DND-41 (cell line): ENCODE measurements around the gene HOXD4.

Source experiments
- ATAC-seq: fragments of 200-7000 bp; cut with Tn5 transposase; 3 replicates; pipeline ENCODE4 v1.9.1; 2021; ENCODE audit warnings: low read depth; ENCODE audit not compliant: insufficient read depth
- DNase-seq: peaks from one replicate; pipeline ENCODE4 v3.0.0-alpha.2; 2020
- H2AFZ ChIP-seq: 2 replicates; pipeline ENCODE4 v1.6.0; 2012; ENCODE audit warnings: low read depth, low read length
- H3K27ac ChIP-seq: 2 replicates; pipeline ENCODE4 v1.5.1; 2012; ENCODE audit warnings: low read length, inconsistent platforms
- H3K27me3 ChIP-seq: fragments of 200-600 bp; sonication (generic); 2 replicates; pipeline ENCODE4 v1.6.0; 2012; ENCODE audit warnings: low read length, mild to moderate bottlenecking, inconsistent platforms; ENCODE audit not compliant: insufficient read depth, poor library complexity
- H3K36me3 ChIP-seq: 2 replicates; pipeline ENCODE4 v1.5.1; 2012; ENCODE audit warnings: low read length, inconsistent platforms; ENCODE audit not compliant: insufficient read depth
- H3K4me1 ChIP-seq: 2 replicates; pipeline ENCODE4 v1.5.1; 2012; ENCODE audit warnings: mild to moderate bottlenecking, low read length; ENCODE audit not compliant: insufficient read depth
- H3K4me2 ChIP-seq: 2 replicates; pipeline ENCODE4 v1.6.0; 2012; ENCODE audit warnings: mild to moderate bottlenecking, moderate library complexity, low read length, inconsistent platforms; ENCODE audit not compliant: insufficient read depth
- H3K4me3 ChIP-seq, 2 experiments: fragments of 200-600 bp in 1 of 2; shearing (Covaris generic) in 1 of 2; 2 replicates each; pipeline ENCODE4 v1.5.1; 2012 to 2016; ENCODE audit warnings: inconsistent platforms in 2 of 2, low read length in 2 of 2, mild to moderate bottlenecking in 2 of 2, low read depth in 1 of 2, moderate library complexity in 1 of 2
- H3K79me2 ChIP-seq: 2 replicates; pipeline ENCODE4 v1.6.0; 2012; ENCODE audit warnings: low read length, inconsistent platforms; ENCODE audit not compliant: insufficient read depth
- H3K9ac ChIP-seq: 2 replicates; pipeline ENCODE4 v1.6.0; 2012; ENCODE audit warnings: low read depth, mild to moderate bottlenecking, inconsistent platforms, low read length, moderate library complexity
- H3K9me3 ChIP-seq: 2 replicates; pipeline ENCODE4 v1.5.1; 2012; ENCODE audit warnings: low read length, moderate library complexity, mild to moderate bottlenecking, inconsistent platforms; ENCODE audit not compliant: insufficient read depth, severe bottlenecking
- H4K20me1 ChIP-seq: 2 replicates; pipeline ENCODE4 v1.6.0; 2012; ENCODE audit warnings: low read length; ENCODE audit not compliant: insufficient read depth
- CTCF ChIP-seq: IDR thresholded peaks from 2 replicates; pipeline ENCODE4 v1.5.1; 2012; ENCODE audit warnings: borderline replicate concordance, low read length, moderate library complexity, mild to moderate bottlenecking; ENCODE audit not compliant: poor library complexity, severe bottlenecking; ENCODE audit errors: extremely low read depth
- EZH2 ChIP-seq: IDR thresholded peaks from 3 replicates; pipeline ENCODE4 v1.6.1; 2012; ENCODE audit warnings: borderline replicate concordance, low read depth, mild to moderate bottlenecking, moderate library complexity, low read length, inconsistent platforms; ENCODE audit not compliant: severe bottlenecking

HOXD4 gene

GRCh38 chr2:176152350-176153181, 1.2 kb downstream of the HOXD4 start:
- Histone ChIP-seq H3K4me2 (no peak overlapping the region), H2AFZ (no peak overlapping the region), H3K27ac (no peak overlapping the region), H3K79me2 (no peaks in the 10 kb centered on the region), H3K9me3 (no peaks in the 10 kb centered on the region), H3K27me3 (peaks cover 4% of the 10 kb centered on the region), H3K9ac (no peak overlapping the region), H3K4me1 (no peaks in the 10 kb centered on the region), H3K36me3 (no peaks in the 10 kb centered on the region), H3K4me3 (no peak overlapping the region), H4K20me1 (no peaks in the 10 kb centered on the region)
- ATAC-seq = no peak
- no peak for DNase-seq
- no peak for TF ChIP-seq CTCF
- TF ChIP-seq EZH2 = no peak

DNA sequence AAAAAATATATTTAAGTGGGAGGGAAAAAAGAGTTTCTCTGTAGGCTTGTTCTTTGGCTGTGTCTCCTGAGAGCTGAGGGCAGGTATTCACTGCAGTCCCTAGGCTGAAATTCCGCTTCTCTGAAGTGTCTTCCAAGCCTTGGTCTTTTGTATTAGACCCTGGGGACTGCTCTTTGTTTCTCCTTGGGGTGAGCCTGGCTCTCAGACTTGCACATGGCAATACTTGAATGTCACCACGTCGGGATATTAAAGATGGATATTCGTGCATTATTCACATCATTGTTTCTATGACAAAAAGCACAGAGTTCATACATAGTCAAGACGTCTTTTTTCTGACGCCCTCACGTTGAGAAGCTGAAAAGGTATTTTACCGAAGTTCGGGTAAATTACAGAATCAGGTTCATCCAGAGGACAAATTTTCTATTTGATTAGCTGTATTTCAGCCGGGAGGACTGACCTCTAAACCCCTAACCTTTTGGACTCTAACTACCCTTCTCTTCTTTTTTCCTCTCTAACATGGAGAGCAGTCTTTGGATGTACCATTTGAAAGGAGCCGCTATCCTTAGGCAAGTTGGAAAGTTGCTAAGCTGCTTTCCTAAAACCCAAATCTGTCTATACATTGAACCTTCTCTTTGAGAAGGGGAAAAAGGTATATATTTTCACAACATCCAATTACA, 3.4 kb downstream of the HOXD4 start:
- H3K9me3 ChIP-seq = no peaks in the 10 kb centered on the region
- no peaks in the 10 kb centered on the region for H3K79me2 ChIP-seq
- no peak overlapping the region for H2AFZ ChIP-seq
- TF ChIP-seq CTCF (no peak), EZH2 (no peak)
- no peak overlapping the region for H3K4me3 ChIP-seq
- no peak overlapping the region for H3K27ac ChIP-seq
- H3K9ac ChIP-seq = no peak overlapping the region
- no peaks in the 10 kb centered on the region for H3K4me1 ChIP-seq
- no peak for DNase-seq
- no peak overlapping the region for H3K4me2 ChIP-seq
- H3K36me3 ChIP-seq = no peaks in the 10 kb centered on the region
- no peaks in the 10 kb centered on the region for H4K20me1 ChIP-seq
- peaks cover 4% of the 10 kb centered on the region for H3K27me3 ChIP-seq
- no peak for ATAC-seq

DNA sequence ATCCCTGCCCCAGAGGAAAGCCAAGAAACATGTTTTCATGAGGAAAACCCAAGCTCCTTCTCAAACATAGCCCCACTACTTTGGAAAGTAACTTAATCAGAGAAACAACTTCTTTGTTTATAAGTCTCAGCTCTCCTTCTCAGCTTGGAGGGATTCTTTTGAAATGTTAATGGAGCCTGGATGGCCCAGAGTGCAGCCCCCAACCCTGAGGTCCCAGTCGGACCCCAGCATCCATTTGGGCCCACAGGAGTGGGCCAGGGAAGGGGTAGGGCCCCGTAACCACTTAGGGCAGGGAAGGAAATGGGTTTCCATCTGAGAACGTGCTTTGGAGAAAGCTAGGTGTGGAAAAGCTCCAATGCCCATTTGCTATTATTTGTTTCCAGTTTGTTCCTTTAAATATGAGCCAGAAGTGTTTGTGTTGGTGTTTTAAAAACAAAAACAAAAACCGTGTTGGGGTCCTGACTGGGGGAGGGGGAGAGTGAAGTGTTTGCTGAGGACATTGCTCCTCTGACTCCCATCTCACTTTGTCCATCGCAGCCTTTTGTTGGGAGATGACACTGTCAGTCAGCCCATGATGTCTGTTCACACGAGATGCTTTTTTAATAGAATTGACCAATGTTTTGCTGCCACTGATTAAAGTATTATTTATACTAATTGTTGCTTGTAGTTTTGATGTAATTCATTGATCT, 4.2 kb downstream of the HOXD4 start:
- no peak for ATAC-seq
- H3K27me3 ChIP-seq = peaks cover 4% of the 10 kb centered on the region
- no peaks in the 10 kb centered on the region for H3K36me3 ChIP-seq
- no peak for DNase-seq
- no peaks in the 10 kb centered on the region for H3K79me2 ChIP-seq
- H3K4me3 ChIP-seq = no peak overlapping the region
- H4K20me1 ChIP-seq = no peaks in the 10 kb centered on the region
- H3K9me3 ChIP-seq = no peaks in the 10 kb centered on the region
- H2AFZ ChIP-seq = no peak overlapping the region
- no peak overlapping the region for H3K4me2 ChIP-seq
- H3K9ac ChIP-seq = no peak overlapping the region
- no peak overlapping the region for H3K27ac ChIP-seq
- no peaks in the 10 kb centered on the region for H3K4me1 ChIP-seq
- no peak for TF ChIP-seq EZH2
- no peak for TF ChIP-seq CTCF
